ENCODE results near the gene OR6C2. TPM values are rescaled to one million over a fixed set of nuclear protein-coding genes. Genes with fewer than 3 reads are reported as not detected.
"Not testable (repeated sequence)": the region's sequence is repeated elsewhere in the genome, so short reads cannot be mapped to it uniquely, and the experiment has no call there.

Gene OR6C2
- total RNA-seq, 1 experiment from 2014 or later, result not detected

GRCh38 chr12:55484284-55484683 lies 40.4 kb downstream of the OR6C2 start:
- H2BK12ac ChIP-seq (ENCODE audit: insufficient read length, low read depth, low read length); H3K23ac ChIP-seq (ENCODE audit: insufficient read length, low read depth, low read length); H3K27me3 Mint-ChIP-seq (ENCODE audit: low read depth); H3K14ac ChIP-seq (ENCODE audit: insufficient read depth, low read length); H3K4me2 ChIP-seq (ENCODE audit: insufficient read depth, insufficient read length, low read length); H3K9ac ChIP-seq (ENCODE audit: extremely low read depth, insufficient read length, low read length); H4K8ac ChIP-seq (replicated peaks; ENCODE audit: insufficient read length, low read depth, low read length); H3K4me1 ChIP-seq (ENCODE audit: insufficient read depth, low read length); H3K4me1 Mint-ChIP-seq; H3K79me1 ChIP-seq (ENCODE audit: insufficient read depth, low read depth, low read length, poor library complexity, severe bottlenecking); H3K36me3 Mint-ChIP-seq (ENCODE audit: insufficient read depth in 1 of 3, low read depth in 3 of 3); H4K20me1 ChIP-seq (ENCODE audit: control insufficient read depth, insufficient read depth, insufficient read length); H2AK5ac ChIP-seq (ENCODE audit: insufficient read length, low read length); H3K27ac ChIP-seq (ENCODE audit: insufficient read length, low read depth, low read length); H2BK20ac ChIP-seq (ENCODE audit: low read depth, low read length, poor library complexity, severe bottlenecking); H3K4ac ChIP-seq (ENCODE audit: low read depth, low read length); H3K79me2 ChIP-seq (ENCODE audit: insufficient read depth, low read length); DNase-seq; H3K27me3 ChIP-seq (ENCODE audit: insufficient read depth, low read length); H2BK120ac ChIP-seq (ENCODE audit: low read depth, low read length, poor library complexity, severe bottlenecking); H2BK15ac ChIP-seq (ENCODE audit: low read depth, low read length); H4K5ac ChIP-seq (ENCODE audit: insufficient read length, low read depth, low read length); H3K9me3 ChIP-seq (ENCODE audit: control insufficient read depth, low read depth, low read length); H2BK5ac ChIP-seq (ENCODE audit: insufficient read length, low read length); H2AFZ ChIP-seq (ENCODE audit: low read length); H3K56ac ChIP-seq (ENCODE audit: insufficient read length, low read depth, low read length); H3K23me2 ChIP-seq (ENCODE audit: insufficient read length, low read depth, low read length, poor library complexity, severe bottlenecking); H4K91ac ChIP-seq (ENCODE audit: insufficient read length, low read depth, low read length); H3K18ac ChIP-seq (ENCODE audit: insufficient read length, low read depth, low read length); H3T11ph ChIP-seq (ENCODE audit: low read length): not testable (repeated sequence)
- peaks cover 9 to 18% of the 10 kb centered on the region in 2 experiments; a peak in 3 of 5 replicates for H3K9me3 Mint-ChIP-seq
- WGBS (ENCODE audit: extremely low coverage, insufficient read length, low lambda C conversion rate), result no CpG with 5 or more reads among the region's 13 CpGs
- peak overlapping the region in 2 of 3 experiments; percentile 94 to 95; a peak in 3 of 7 replicates for H3K27ac Mint-ChIP-seq
- H3K4me3 Mint-ChIP-seq, result peak overlapping the region in 1 of 2 experiments; percentile 74; a peak in 2 of 5 replicates
